Panc1 (cell line): Measurements from ENCODE around the gene FRRS1.

Experiments
- TF ChIP-seq, protein P1 (sequence below): fragments of 450-650 bp; IDR thresholded peaks from 2 replicates; pipeline ENCODE4 v1.5.1; 2017; ENCODE audit warnings: mild to moderate bottlenecking
- TF ChIP-seq, protein P2 (sequence below), 2 experiments: IDR thresholded peaks; 2 replicates each; pipeline ENCODE4 v1.6.1; 2011 to 2012; ENCODE audit warnings: low read depth in 2 of 2, control low read depth in 1 of 2, low read length in 1 of 2, mild to moderate bottlenecking in 1 of 2, moderate library complexity in 1 of 2; ENCODE audit not compliant: insufficient read depth in 1 of 2

DNA sequence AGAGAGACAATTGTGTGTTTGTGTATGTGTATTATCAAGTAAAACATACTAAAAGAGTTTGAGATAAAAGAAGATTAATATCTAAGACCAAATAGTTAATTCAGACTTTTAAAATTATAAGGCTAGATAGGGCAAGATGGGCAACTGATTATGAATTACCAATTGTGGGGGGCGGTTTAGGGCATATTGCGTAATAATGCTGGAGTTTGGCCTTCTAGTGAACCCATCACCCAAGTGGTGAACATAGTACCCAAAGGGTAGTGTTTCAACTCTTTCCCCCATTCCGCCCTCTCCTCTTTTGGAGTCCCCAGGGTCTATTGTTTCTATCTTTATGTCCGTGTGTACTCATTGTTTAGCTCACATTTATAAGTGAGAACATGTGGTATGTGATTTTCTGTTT, 55.4 kb downstream of the FRRS1 start:
- TF ChIP-seq, protein P1, sequence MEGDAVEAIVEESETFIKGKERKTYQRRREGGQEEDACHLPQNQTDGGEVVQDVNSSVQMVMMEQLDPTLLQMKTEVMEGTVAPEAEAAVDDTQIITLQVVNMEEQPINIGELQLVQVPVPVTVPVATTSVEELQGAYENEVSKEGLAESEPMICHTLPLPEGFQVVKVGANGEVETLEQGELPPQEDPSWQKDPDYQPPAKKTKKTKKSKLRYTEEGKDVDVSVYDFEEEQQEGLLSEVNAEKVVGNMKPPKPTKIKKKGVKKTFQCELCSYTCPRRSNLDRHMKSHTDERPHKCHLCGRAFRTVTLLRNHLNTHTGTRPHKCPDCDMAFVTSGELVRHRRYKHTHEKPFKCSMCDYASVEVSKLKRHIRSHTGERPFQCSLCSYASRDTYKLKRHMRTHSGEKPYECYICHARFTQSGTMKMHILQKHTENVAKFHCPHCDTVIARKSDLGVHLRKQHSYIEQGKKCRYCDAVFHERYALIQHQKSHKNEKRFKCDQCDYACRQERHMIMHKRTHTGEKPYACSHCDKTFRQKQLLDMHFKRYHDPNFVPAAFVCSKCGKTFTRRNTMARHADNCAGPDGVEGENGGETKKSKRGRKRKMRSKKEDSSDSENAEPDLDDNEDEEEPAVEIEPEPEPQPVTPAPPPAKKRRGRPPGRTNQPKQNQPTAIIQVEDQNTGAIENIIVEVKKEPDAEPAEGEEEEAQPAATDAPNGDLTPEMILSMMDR, result no peak
- TF ChIP-seq, protein P2, sequence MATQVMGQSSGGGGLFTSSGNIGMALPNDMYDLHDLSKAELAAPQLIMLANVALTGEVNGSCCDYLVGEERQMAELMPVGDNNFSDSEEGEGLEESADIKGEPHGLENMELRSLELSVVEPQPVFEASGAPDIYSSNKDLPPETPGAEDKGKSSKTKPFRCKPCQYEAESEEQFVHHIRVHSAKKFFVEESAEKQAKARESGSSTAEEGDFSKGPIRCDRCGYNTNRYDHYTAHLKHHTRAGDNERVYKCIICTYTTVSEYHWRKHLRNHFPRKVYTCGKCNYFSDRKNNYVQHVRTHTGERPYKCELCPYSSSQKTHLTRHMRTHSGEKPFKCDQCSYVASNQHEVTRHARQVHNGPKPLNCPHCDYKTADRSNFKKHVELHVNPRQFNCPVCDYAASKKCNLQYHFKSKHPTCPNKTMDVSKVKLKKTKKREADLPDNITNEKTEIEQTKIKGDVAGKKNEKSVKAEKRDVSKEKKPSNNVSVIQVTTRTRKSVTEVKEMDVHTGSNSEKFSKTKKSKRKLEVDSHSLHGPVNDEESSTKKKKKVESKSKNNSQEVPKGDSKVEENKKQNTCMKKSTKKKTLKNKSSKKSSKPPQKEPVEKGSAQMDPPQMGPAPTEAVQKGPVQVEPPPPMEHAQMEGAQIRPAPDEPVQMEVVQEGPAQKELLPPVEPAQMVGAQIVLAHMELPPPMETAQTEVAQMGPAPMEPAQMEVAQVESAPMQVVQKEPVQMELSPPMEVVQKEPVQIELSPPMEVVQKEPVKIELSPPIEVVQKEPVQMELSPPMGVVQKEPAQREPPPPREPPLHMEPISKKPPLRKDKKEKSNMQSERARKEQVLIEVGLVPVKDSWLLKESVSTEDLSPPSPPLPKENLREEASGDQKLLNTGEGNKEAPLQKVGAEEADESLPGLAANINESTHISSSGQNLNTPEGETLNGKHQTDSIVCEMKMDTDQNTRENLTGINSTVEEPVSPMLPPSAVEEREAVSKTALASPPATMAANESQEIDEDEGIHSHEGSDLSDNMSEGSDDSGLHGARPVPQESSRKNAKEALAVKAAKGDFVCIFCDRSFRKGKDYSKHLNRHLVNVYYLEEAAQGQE (IDR thresholded peaks at IDR 0.05; ENCODE audit: insufficient read depth in 1 of 2, low read depth in 2 of 2, low read length in 1 of 2), result no peak
